C4-2B (cell line): Measurements from ENCODE around the gene CREG2.

Source experiments
- H3K27ac ChIP-seq: fragments of 450-650 bp; 2 replicates; pipeline ENCODE4 v1.5.1; 2017
- CTCF ChIP-seq: fragments of 450-650 bp; conservative IDR thresholded peaks from 2 replicates; pipeline ENCODE4 v1.5.1; 2017; ENCODE audit warnings: mild to moderate bottlenecking
- ZFX ChIP-seq: fragments of 450-650 bp; IDR thresholded peaks from 2 replicates; pipeline ENCODE4 v1.6.1; 2017

Gene CREG2

DNA sequence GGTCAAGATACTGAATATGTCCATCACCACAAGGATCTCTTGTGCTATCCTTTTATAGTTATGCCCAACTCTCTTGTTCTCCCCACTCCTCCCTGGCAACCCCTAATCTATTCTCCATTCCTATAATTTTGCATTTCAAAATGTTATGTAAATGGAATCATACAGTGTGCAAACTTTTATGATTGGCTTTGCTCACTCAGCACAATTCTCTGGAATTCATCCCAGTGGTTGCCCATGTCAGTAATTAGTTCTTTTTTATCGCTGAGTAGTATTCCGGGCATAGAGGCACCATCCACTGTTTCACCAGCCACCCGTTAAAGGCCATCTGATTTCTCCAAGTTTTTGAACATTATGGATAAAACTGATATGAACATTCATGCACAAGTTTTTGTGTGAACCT lies 40.4 kb downstream of the CREG2 start:
- no peak overlapping the region for H3K27ac ChIP-seq
- TF ChIP-seq CTCF (no peak), ZFX (no peak)

GRCh38 chr2:101344137-101344536 lies 43.2 kb downstream of the CREG2 start:
- TF ChIP-seq CTCF (no peak), ZFX (no peak)
- no peak overlapping the region for H3K27ac ChIP-seq

DNA sequence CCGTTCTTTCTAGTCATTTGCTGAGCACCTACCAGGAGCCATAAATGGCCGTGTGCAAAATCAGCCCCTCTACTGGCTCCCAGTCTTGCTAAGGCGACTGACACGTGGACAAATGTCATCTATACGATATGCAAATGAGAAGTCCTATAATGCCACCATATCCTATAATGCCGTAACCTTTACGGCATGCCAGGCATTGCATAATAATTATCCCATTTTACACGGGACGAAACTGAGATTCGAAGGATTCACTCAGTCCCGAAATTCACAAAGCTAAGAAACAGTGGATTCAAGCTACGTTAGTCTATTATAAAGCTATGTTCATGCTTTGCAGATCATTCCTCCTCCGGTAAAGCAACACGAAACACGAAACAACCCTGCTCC lies 44.7 kb downstream of the CREG2 start:
- no peak overlapping the region for H3K27ac ChIP-seq
- no peak for TF ChIP-seq ZFX
- TF ChIP-seq CTCF = 0 out of 2 replicates have a peak, but pooled peaks have one; percentile 28

- TF ChIP-seq ZFX (no peak), CTCF (peak; percentile 85)
- no peak overlapping the region for H3K27ac ChIP-seq
Measured at GRCh38 chr2:101341901-101342624, 45.2 kb downstream of the CREG2 start.

- TF ChIP-seq CTCF = no peak
- no peak for TF ChIP-seq ZFX
- no peak overlapping the region for H3K27ac ChIP-seq
Measured at GRCh38 chr2:101341421-101341820, 45.9 kb downstream of the CREG2 start.

DNA sequence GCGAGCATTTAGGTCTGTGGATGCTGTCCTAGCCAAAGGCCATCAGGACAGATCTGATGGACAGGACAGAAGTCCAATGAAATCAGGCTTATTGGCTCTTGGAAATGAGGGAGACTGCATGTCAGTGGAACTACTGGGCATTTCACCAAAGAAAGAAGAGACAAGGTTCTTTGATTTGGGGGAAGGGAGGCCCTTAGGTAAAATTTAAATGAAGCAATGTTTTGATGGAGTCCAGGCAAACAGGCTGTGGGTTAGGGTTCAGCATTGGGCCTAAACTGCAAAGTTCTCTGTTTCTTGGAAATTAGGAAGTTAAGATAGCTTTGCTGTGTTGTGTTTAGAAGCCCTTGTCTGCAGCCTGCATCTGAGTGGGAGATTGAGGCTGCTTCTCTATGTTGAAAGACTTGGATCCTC lies 47.2 kb downstream of the CREG2 start:
- no peak for TF ChIP-seq CTCF
- no peak for TF ChIP-seq ZFX
- no peak overlapping the region for H3K27ac ChIP-seq

GRCh38 chr2:101339266-101339880 lies 47.9 kb downstream of the CREG2 start:
- TF ChIP-seq CTCF = no peak
- no peak for TF ChIP-seq ZFX
- H3K27ac ChIP-seq = no peak overlapping the region
